Thoracic aorta (tissue), 2 donors: Measurements from ENCODE around the gene KCNN3. TPM values are rescaled to one million over a fixed set of nuclear protein-coding genes. Genes with fewer than 3 reads are reported as not detected.

Source experiments
- ATAC-seq: fragments of 150-250 bp; one replicate; pipeline ENCODE4 v1.8.0; 2017; ENCODE audit warnings: low read depth; ENCODE audit not compliant: insufficient number of reproducible peaks, low FRiP score
- DNase-seq: peaks from one replicate; pipeline ENCODE4 v3.0.0-alpha.2; 2020; ENCODE audit warnings: low spot score
- H3K27ac ChIP-seq, 2 donors: fragments of 200-600 bp; sonication (generic); 1 replicate in 1 of 2; 2 replicates in 1 of 2; pipeline ENCODE4 v1.5.1; 2016; ENCODE audit warnings: mild to moderate bottlenecking in 2 of 2, moderate library complexity in 2 of 2
- H3K27me3 ChIP-seq: fragments of 200-600 bp; sonication (generic); replicated peaks from 2 replicates; pipeline ENCODE4 v1.6.0; 2016; ENCODE audit warnings: mild to moderate bottlenecking; ENCODE audit not compliant: insufficient read depth
- H3K36me3 ChIP-seq: fragments of 200-600 bp; sonication (generic); one replicate; pipeline ENCODE4 v1.5.1; 2016
- H3K4me1 ChIP-seq, 2 donors: fragments of 200-600 bp; sonication (generic); 1 replicate in 1 of 2; 2 replicates in 1 of 2; pipeline versions ENCODE4 v1.5.1 to v1.6.0; 2016; ENCODE audit warnings: low read depth in 2 of 2, mild to moderate bottlenecking in 1 of 2; ENCODE audit not compliant: control insufficient read depth in 1 of 2
- H3K4me3 ChIP-seq: fragments of 200-600 bp; sonication (generic); 2 replicates; pipeline ENCODE4 v1.5.1; 2016; ENCODE audit warnings: mild to moderate bottlenecking
- H3K9me3 ChIP-seq: fragments of 200-600 bp; sonication (generic); 2 replicates; pipeline ENCODE4 v1.5.1; 2016
- total RNA-seq, 2 donors: library from RNA; depleted of rRNA; stranded (reverse); fragments of >200 nt; gene quantifications; one replicate each; pipeline versions ENCODE4 v1.1.0 to v1.2.3, GENCODE V29; 2016
- TF ChIP-seq, protein P1 (sequence below): fragments of 200-600 bp; sonication (generic); IDR thresholded peaks from one replicate; pipeline ENCODE4 v1.5.1; 2019; ENCODE audit warnings: antibody characterized with exemption

KCNN3 gene
- total RNA-seq, 2 donors from 2014 or later = 0.95 to 1.8 TPM

DNA sequence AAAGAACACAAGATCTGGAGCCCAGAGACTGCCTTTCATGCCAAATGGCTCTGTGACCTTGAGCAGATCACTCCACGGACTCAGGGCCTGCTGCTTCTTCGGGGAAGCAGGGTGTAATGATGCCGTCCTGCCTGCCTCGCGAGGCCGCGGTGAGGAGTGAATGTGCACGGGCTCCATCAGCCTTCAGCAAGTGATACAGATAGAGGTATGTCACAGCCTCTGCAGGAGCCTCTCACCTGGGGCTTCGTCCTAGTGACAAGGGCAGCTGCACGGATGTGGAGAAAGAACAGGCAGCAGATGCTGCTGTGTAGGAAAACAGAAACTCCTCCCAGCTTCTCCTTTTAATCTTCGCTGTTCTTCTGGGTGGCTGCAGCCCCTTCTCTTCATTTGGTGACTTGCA, 127.5 kb downstream of the KCNN3 start:
- TF ChIP-seq, protein P1, sequence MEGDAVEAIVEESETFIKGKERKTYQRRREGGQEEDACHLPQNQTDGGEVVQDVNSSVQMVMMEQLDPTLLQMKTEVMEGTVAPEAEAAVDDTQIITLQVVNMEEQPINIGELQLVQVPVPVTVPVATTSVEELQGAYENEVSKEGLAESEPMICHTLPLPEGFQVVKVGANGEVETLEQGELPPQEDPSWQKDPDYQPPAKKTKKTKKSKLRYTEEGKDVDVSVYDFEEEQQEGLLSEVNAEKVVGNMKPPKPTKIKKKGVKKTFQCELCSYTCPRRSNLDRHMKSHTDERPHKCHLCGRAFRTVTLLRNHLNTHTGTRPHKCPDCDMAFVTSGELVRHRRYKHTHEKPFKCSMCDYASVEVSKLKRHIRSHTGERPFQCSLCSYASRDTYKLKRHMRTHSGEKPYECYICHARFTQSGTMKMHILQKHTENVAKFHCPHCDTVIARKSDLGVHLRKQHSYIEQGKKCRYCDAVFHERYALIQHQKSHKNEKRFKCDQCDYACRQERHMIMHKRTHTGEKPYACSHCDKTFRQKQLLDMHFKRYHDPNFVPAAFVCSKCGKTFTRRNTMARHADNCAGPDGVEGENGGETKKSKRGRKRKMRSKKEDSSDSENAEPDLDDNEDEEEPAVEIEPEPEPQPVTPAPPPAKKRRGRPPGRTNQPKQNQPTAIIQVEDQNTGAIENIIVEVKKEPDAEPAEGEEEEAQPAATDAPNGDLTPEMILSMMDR = no peak
- no peak overlapping the region for H3K4me3 ChIP-seq
- no peak overlapping the region for H3K27ac ChIP-seq
- no peaks in the 10 kb centered on the region for H3K4me1 ChIP-seq
- H3K36me3 ChIP-seq = no peaks in the 10 kb centered on the region
- no peak for DNase-seq
- H3K9me3 ChIP-seq = no peaks in the 10 kb centered on the region
- ATAC-seq = no peak
- no peaks in the 10 kb centered on the region for H3K27me3 ChIP-seq

DNA sequence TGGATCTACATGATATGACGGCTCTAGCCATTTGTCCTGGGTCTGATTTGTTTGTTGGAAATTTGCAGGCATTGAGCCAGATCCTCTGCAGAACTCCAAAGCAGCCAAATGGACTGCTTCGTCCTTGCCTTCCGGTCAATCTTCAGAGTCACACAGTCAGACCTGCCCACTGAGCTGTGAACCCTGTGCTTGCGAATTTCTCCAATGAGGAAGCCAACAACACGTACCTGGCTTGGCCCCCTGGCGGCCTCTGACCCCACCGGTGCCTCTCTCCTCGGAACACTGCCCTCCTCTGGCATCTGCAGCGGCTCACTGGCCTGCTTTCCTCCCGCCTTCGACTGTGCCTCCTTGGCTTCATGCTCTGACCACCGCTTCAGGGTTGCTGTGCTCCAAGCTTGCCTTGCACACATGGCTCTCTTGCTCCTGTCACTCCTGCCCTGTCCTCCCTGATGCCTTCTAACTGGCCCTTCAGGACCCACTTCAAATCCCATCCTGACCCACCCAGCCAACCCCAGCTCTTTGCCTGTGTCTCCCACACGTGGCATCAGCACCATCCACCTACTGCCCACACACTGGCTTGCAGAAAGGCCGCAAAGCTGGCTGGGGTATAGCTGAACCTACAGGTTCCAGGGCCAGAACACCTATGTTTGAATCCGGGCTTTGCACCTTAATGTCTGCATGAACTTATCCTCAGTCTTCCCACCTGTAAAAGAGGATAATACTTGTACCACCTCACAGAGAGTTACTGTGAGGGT, 128.2 kb downstream of the KCNN3 start:
- no peak overlapping the region for H3K27ac ChIP-seq
- no peak for ATAC-seq

DNA sequence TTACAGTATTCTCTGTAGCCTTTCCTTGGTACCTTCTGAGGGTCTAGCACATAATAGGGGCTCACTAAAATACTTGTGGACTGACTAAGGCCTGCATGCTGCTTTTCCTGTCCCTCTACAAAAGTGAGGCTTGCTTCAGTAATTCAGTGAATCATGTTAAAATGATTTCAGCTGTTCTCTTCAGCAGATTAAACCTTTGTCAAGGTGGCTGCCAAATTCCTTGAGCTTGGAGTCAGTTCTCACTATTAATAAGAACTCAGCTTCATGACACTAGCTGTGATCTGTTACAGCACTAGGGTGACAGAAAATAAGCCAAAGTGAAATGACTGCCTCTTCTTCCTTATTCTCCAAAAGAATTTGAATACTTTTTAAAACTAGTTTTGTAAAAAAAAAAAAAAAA, 128.8 kb downstream of the KCNN3 start:
- DNase-seq (no peak), ATAC-seq (no peak)
- H3K27me3 ChIP-seq = no peaks in the 10 kb centered on the region
- H3K9me3 ChIP-seq = no peaks in the 10 kb centered on the region
- H3K27ac ChIP-seq = no peak overlapping the region
- TF ChIP-seq, protein P1 = no peak
- no peaks in the 10 kb centered on the region for H3K36me3 ChIP-seq
- H3K4me3 ChIP-seq = no peak overlapping the region
- no peaks in the 10 kb centered on the region for H3K4me1 ChIP-seq

More for the DNA sequence above, 128.2 kb downstream of the KCNN3 start:
- Histone ChIP-seq H3K9me3 (no peaks in the 10 kb centered on the region), H3K27me3 (no peaks in the 10 kb centered on the region), H3K4me1 (no peaks in the 10 kb centered on the region), H3K4me3 (no peak overlapping the region), H3K36me3 (no peaks in the 10 kb centered on the region)
- TF ChIP-seq, protein P1 = no peak
- no peak for DNase-seq

DNA sequence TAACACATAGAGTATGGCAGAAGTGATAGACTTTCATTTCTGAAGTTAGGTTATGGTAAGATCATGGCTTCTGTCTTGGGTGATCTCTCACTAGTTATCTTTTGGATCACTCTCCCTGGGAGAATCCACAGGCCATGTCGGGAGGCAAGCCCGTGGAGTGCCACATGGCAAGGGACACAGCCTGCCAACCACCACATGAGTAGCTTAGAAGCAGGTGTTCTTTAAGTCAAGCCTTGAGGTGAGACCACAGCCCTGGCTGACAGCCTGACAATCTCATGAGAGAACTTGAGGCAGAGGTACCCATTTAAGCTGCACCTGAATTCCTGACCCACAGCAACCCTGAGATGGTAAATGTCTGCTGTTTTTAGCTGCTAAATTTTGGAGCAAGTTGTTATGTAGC, 130.4 kb downstream of the KCNN3 start:
- Histone ChIP-seq H3K27me3 (no peaks in the 10 kb centered on the region), H3K9me3 (no peaks in the 10 kb centered on the region), H3K4me3 (no peak overlapping the region), H3K27ac (no peak overlapping the region), H3K4me1 (no peaks in the 10 kb centered on the region), H3K36me3 (no peaks in the 10 kb centered on the region)
- no peak for DNase-seq
- no peak for ATAC-seq
- TF ChIP-seq, protein P1 = no peak

DNA sequence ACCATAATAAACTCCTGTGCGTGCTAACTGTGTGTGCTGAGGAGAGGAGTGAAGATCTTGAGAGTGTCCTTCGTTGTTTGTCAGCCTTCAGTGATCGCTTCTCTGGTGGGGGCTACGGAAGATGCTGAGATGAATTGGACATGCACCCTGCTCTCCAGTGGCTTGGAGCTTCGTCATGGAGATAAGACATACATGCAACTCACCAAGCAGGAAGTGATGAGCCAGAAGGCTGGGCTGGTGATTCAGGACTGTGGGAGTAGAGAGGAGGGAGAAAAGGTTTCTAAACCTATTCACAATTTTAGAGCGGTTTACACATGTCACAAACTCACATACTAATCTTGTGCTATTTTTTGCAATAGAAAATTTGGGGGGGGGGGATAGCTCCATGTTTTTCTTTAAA, 133.2 kb downstream of the KCNN3 start:
- Histone ChIP-seq H3K4me1 (no peaks in the 10 kb centered on the region), H3K27ac (no peak overlapping the region), H3K36me3 (no peaks in the 10 kb centered on the region), H3K27me3 (no peaks in the 10 kb centered on the region), H3K4me3 (no peak overlapping the region), H3K9me3 (no peaks in the 10 kb centered on the region)
- ATAC-seq = no peak
- DNase-seq = no peak
- TF ChIP-seq, protein P1 = no peak
